ENCODE results near the gene TMEM108.

Gene TMEM108

GRCh38 chr3:133390715-133391114 lies 352.5 kb downstream of the TMEM108 start:
- H3K4ac ChIP-seq (ENCODE audit: low read depth, low read length): no peak overlapping the region
- H4K12ac ChIP-seq (ENCODE audit: low read depth, low read length): no peak overlapping the region
- H3K18ac ChIP-seq (ENCODE audit: low read length): no peak overlapping the region
- peaks cover 3 to 4% of the 10 kb centered on the region in 2 experiments for H3K4me1 ChIP-seq (ENCODE audit: control insufficient read depth in 1 of 2, insufficient read depth in 2 of 2, low read length in 2 of 2)
- H4K91ac ChIP-seq (ENCODE audit: low read depth, low read length): no peak overlapping the region
- H2BK120ac ChIP-seq (ENCODE audit: insufficient read depth, low read length, poor library complexity): no peak overlapping the region
- no peak overlapping the region for H3K27ac ChIP-seq (ENCODE audit: low read depth, low read length)
- no peaks in the 10 kb centered on the region for H3K79me2 ChIP-seq (ENCODE audit: control insufficient read depth, insufficient read depth, low read length, poor library complexity)
- H3K79me1 ChIP-seq (ENCODE audit: low read length): no peaks in the 10 kb centered on the region
- H3K4me2 ChIP-seq (ENCODE audit: low read length): no peak overlapping the region
- H3K23ac ChIP-seq (ENCODE audit: low read length): no peak overlapping the region
- no peak overlapping the region for H3K14ac ChIP-seq (ENCODE audit: low read length)
- no peak overlapping the region for H4K8ac ChIP-seq (ENCODE audit: low read depth, low read length)
- H2BK12ac ChIP-seq (ENCODE audit: low read length): no peak overlapping the region
- WGBS (ENCODE audit: extremely low coverage, insufficient coverage, insufficient read length): no CpG with 5 or more reads among the region's 4 CpGs
- no peak overlapping the region for H2AFZ ChIP-seq (ENCODE audit: insufficient read depth, low read length, poor library complexity)
- no peak overlapping the region for H3K4me3 ChIP-seq (ENCODE audit: low read depth, low read length)
- no peak overlapping the region for H3K9ac ChIP-seq (ENCODE audit: low read length)
- H3K36me3 ChIP-seq (ENCODE audit: control insufficient read depth in 1 of 2, insufficient read depth in 2 of 2, low read length in 2 of 2): no peaks in the 10 kb centered on the region
- H3K9me3 ChIP-seq (ENCODE audit: insufficient read depth, low read depth, low read length): peaks cover 3% of the 10 kb centered on the region
- no peak overlapping the region for H2BK5ac ChIP-seq (ENCODE audit: low read depth, low read length, poor library complexity)
- no peak overlapping the region for H2AK5ac ChIP-seq (ENCODE audit: low read length)
- H3K27me3 ChIP-seq (ENCODE audit: insufficient read depth, low read length): no peaks in the 10 kb centered on the region
- no peak for DNase-seq

DNA sequence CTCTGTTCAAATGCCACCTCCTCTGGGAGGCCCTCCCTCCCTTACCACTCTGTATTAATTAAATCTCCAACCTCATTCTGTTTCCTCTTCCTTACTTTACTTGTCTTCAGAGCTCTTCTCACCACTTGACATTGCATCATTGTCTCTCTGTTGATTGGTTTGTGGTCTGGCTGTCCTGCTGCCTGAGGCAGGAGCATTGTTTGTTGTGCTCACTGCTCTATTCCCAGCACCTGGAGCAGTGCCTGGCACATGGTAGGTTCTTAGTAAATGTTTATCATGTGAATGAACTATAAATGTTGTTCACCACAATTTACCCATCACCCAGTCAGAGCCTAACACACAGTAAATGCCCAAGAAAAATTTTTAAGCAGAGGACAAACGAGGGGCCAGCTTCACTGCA lies 355.0 kb downstream of the TMEM108 start:
- no peak overlapping the region for H4K91ac ChIP-seq (ENCODE audit: low read depth, low read length)
- no peak overlapping the region for H3K27ac ChIP-seq (ENCODE audit: low read depth, low read length)
- no peak overlapping the region for H3K14ac ChIP-seq (ENCODE audit: low read length)
- H4K12ac ChIP-seq (ENCODE audit: low read depth, low read length): no peak overlapping the region
- peaks cover 3 to 4% of the 10 kb centered on the region in 2 experiments for H3K4me1 ChIP-seq (ENCODE audit: control insufficient read depth in 1 of 2, insufficient read depth in 2 of 2, low read length in 2 of 2)
- H2BK12ac ChIP-seq (ENCODE audit: low read length): no peak overlapping the region
- no peaks in the 10 kb centered on the region for H3K79me2 ChIP-seq (ENCODE audit: control insufficient read depth, insufficient read depth, low read length, poor library complexity)
- H3K4ac ChIP-seq (ENCODE audit: low read depth, low read length): no peak overlapping the region
- peaks cover 3% of the 10 kb centered on the region for H3K9me3 ChIP-seq (ENCODE audit: insufficient read depth, low read depth, low read length)
- H3K27me3 ChIP-seq (ENCODE audit: insufficient read depth, low read length): no peaks in the 10 kb centered on the region
- WGBS (ENCODE audit: extremely low coverage, insufficient coverage, insufficient read length): no CpG with 5 or more reads among the region's 1 CpG
- H2BK120ac ChIP-seq (ENCODE audit: insufficient read depth, low read length, poor library complexity): no peak overlapping the region
- no peak overlapping the region for H3K23ac ChIP-seq (ENCODE audit: low read length)
- H4K8ac ChIP-seq (ENCODE audit: low read depth, low read length): no peak overlapping the region
- no peak overlapping the region for H2AFZ ChIP-seq (ENCODE audit: insufficient read depth, low read length, poor library complexity)
- no peaks in the 10 kb centered on the region for H3K36me3 ChIP-seq (ENCODE audit: control insufficient read depth in 1 of 2, insufficient read depth in 2 of 2, low read length in 2 of 2)
- no peak overlapping the region for H3K4me3 ChIP-seq (ENCODE audit: low read depth, low read length)
- no peak overlapping the region for H3K4me2 ChIP-seq (ENCODE audit: low read length)
- no peak overlapping the region for H2AK5ac ChIP-seq (ENCODE audit: low read length)
- no peaks in the 10 kb centered on the region for H3K79me1 ChIP-seq (ENCODE audit: low read length)
- no peak overlapping the region for H2BK5ac ChIP-seq (ENCODE audit: low read depth, low read length, poor library complexity)
- no peak for DNase-seq
- H3K18ac ChIP-seq (ENCODE audit: low read length): no peak overlapping the region
- H3K9ac ChIP-seq (ENCODE audit: low read length): no peak overlapping the region

DNA sequence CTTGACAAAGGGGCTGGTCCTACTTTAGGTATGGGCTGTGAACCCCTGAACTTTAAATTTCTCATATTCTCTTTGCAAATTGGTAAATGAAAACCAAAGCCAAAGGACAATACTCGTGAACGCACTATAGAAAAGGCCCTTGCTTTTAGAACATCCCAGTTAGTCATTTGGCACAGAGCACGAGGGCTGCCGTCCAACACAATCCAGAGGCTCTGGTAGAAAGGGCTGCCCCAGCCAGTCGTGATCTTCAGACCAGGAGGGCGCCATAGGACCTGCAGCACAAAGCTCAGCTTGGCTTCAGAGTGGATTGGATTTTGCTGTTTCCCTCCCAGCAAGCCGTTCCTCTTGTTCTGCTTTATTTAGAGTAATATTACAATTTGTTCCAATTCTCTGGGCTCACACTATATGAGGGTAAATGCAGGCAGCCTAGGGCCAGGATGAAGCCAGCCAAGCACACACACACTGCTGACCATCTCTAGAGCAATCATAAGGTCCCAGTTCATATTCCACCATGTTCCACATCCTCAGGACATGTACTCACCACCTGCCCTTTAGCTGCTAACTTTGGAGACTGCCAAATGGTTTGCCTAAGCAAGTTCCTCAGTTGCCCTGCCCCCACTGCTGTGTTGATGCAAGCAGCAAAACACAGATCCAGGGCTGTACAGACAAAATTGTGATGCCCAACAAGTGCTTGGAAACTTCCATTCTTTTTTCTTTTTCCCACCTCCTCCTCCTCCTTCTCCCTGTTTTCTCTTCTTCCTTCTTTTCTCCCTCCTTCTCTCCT lies 355.7 kb downstream of the TMEM108 start:
- no peak overlapping the region for H2BK5ac ChIP-seq (ENCODE audit: low read depth, low read length, poor library complexity)
- no CpG with 5 or more reads among the region's 7 CpGs for WGBS (ENCODE audit: extremely low coverage, insufficient coverage, insufficient read length)
- H3K36me3 ChIP-seq (ENCODE audit: control insufficient read depth in 1 of 2, insufficient read depth in 2 of 2, low read length in 2 of 2): no peaks in the 10 kb centered on the region

GRCh38 chr3:133394561-133395311 lies 356.5 kb downstream of the TMEM108 start:
- Histone ChIP-seq H2BK12ac (ENCODE audit: low read length) (no peak overlapping the region), H4K12ac (ENCODE audit: low read depth, low read length) (no peak overlapping the region), H4K91ac (ENCODE audit: low read depth, low read length) (no peak overlapping the region), H3K79me1 (ENCODE audit: low read length) (no peaks in the 10 kb centered on the region), H2AFZ (ENCODE audit: insufficient read depth, low read length, poor library complexity) (no peak overlapping the region), H3K23ac (ENCODE audit: low read length) (no peak overlapping the region), H3K9me3 (ENCODE audit: insufficient read depth, low read depth, low read length) (peaks cover 3% of the 10 kb centered on the region), H2AK5ac (ENCODE audit: low read length) (no peak overlapping the region), H2BK5ac (ENCODE audit: low read depth, low read length, poor library complexity) (no peak overlapping the region), H3K14ac (ENCODE audit: low read length) (no peak overlapping the region), H3K18ac (ENCODE audit: low read length) (no peak overlapping the region), H3K36me3 (ENCODE audit: control insufficient read depth in 1 of 2, insufficient read depth in 2 of 2, low read length in 2 of 2) (no peaks in the 10 kb centered on the region), H3K4me1 (ENCODE audit: control insufficient read depth in 1 of 2, insufficient read depth in 2 of 2, low read length in 2 of 2) (peaks cover 3 to 4% of the 10 kb centered on the region in 2 experiments), H3K4me3 (ENCODE audit: low read depth, low read length) (no peak overlapping the region), H2BK120ac (ENCODE audit: insufficient read depth, low read length, poor library complexity) (no peak overlapping the region), H3K27ac (ENCODE audit: low read depth, low read length) (no peak overlapping the region), H3K79me2 (ENCODE audit: control insufficient read depth, insufficient read depth, low read length, poor library complexity) (no peaks in the 10 kb centered on the region), H4K8ac (ENCODE audit: low read depth, low read length) (no peak overlapping the region), H3K9ac (ENCODE audit: low read length) (no peak overlapping the region), H3K27me3 (ENCODE audit: insufficient read depth, low read length) (no peaks in the 10 kb centered on the region), H3K4me2 (ENCODE audit: low read length) (no peak overlapping the region), H3K4ac (ENCODE audit: low read depth, low read length) (no peak overlapping the region)
- peak in 1 of 2 donors; percentile 12 for DNase-seq
- no CpG with 5 or more reads among the region's 1 CpG for WGBS (ENCODE audit: extremely low coverage, insufficient coverage, insufficient read length)

More for the DNA sequence above, 355.7 kb downstream of the TMEM108 start:
- Histone ChIP-seq H3K4me2 (ENCODE audit: low read length) (no peak overlapping the region), H4K8ac (ENCODE audit: low read depth, low read length) (no peak overlapping the region), H3K23ac (ENCODE audit: low read length) (no peak overlapping the region), H3K4me3 (ENCODE audit: low read depth, low read length) (no peak overlapping the region), H3K18ac (ENCODE audit: low read length) (no peak overlapping the region), H2AK5ac (ENCODE audit: low read length) (no peak overlapping the region), H2BK120ac (ENCODE audit: insufficient read depth, low read length, poor library complexity) (no peak overlapping the region), H2BK12ac (ENCODE audit: low read length) (no peak overlapping the region), H3K4me1 (ENCODE audit: control insufficient read depth in 1 of 2, insufficient read depth in 2 of 2, low read length in 2 of 2) (peaks cover 3 to 4% of the 10 kb centered on the region in 2 experiments), H3K9me3 (ENCODE audit: insufficient read depth, low read depth, low read length) (peaks cover 3% of the 10 kb centered on the region), H3K4ac (ENCODE audit: low read depth, low read length) (no peak overlapping the region), H3K27ac (ENCODE audit: low read depth, low read length) (no peak overlapping the region), H3K27me3 (ENCODE audit: insufficient read depth, low read length) (no peaks in the 10 kb centered on the region), H4K12ac (ENCODE audit: low read depth, low read length) (no peak overlapping the region), H2AFZ (ENCODE audit: insufficient read depth, low read length, poor library complexity) (no peak overlapping the region), H4K91ac (ENCODE audit: low read depth, low read length) (no peak overlapping the region), H3K79me1 (ENCODE audit: low read length) (no peaks in the 10 kb centered on the region), H3K79me2 (ENCODE audit: control insufficient read depth, insufficient read depth, low read length, poor library complexity) (no peaks in the 10 kb centered on the region), H3K14ac (ENCODE audit: low read length) (no peak overlapping the region), H3K9ac (ENCODE audit: low read length) (no peak overlapping the region)
- DNase-seq: no peak

Data from trophoblast cell (in vitro differentiated cells and primary cell).